Neural progenitor cell (in vitro differentiated cells): ENCODE measurements around the gene GTF2IRD1. TPM values are rescaled to one million over a fixed set of nuclear protein-coding genes. Genes with fewer than 3 reads are reported as not detected.
A peak's percentile ranks its signal among the peaks of the same experiment; 100 is the strongest.
"Not testable (repeated sequence)": the region's sequence is repeated elsewhere in the genome, so short reads cannot be mapped to it uniquely, and the experiment has no call there.

Source experiments
- DNase-seq: peaks from one replicate; pipeline ENCODE4 v3.0.0-alpha.2; 2016; ENCODE audit warnings: low spot score
- H2AFZ ChIP-seq: fragments of 200-600 bp; sonication (generic); replicated peaks from 2 replicates; pipeline ENCODE4 v1.6.1; 2016; ENCODE audit warnings: antibody characterized with exemption
- H3F3A ChIP-seq: fragments of 200-600 bp; sonication (generic); 2 replicates; pipeline ENCODE4 v1.6.1; 2016; ENCODE audit warnings: antibody characterized with exemption, low read depth
- H3K27ac ChIP-seq: fragments of 200-600 bp; sonication (generic); 2 replicates; pipeline ENCODE4 v1.5.1; 2016; ENCODE audit warnings: mild to moderate bottlenecking
- H3K27me3 ChIP-seq: fragments of 200-600 bp; sonication (generic); 2 replicates; pipeline ENCODE4 v1.6.1; 2016; ENCODE audit warnings: mild to moderate bottlenecking, moderate library complexity
- H3K36me3 ChIP-seq: fragments of 200-600 bp; sonication (generic); 2 replicates; pipeline ENCODE4 v1.5.1; 2016
- H3K4me1 ChIP-seq: fragments of 200-600 bp; sonication (generic); 2 replicates; pipeline ENCODE4 v1.6.1; 2016; ENCODE audit warnings: mixed run types
- H3K4me2 ChIP-seq: fragments of 200-600 bp; sonication (generic); 2 replicates; pipeline ENCODE4 v1.6.1; 2016
- H3K4me3 ChIP-seq: fragments of 200-600 bp; sonication (generic); 2 replicates; pipeline ENCODE4 v1.5.1; 2016
- H3K79me2 ChIP-seq: fragments of 200-600 bp; sonication (generic); 2 replicates; pipeline ENCODE4 v1.6.1; 2016; ENCODE audit warnings: low read depth
- H3K9ac ChIP-seq: fragments of 200-600 bp; sonication (generic); 2 replicates; pipeline ENCODE4 v1.6.1; 2016
- H3K9me3 ChIP-seq: fragments of 200-600 bp; sonication (generic); 2 replicates; pipeline ENCODE4 v1.5.1; 2016; ENCODE audit warnings: low read depth
- H4K20me1 ChIP-seq: fragments of 200-600 bp; sonication (generic); 2 replicates; pipeline ENCODE4 v1.6.1; 2016; ENCODE audit warnings: low read depth
- H3K27ac Mint-ChIP-seq: 3 replicates; pipeline ENCODE4 v1.8.0; 2021; ENCODE audit warnings: mixed read lengths
- H3K27me3 Mint-ChIP-seq: 2 replicates; pipeline ENCODE4 v1.8.0; 2022; ENCODE audit warnings: low read depth, mild to moderate bottlenecking, inconsistent platforms, moderate library complexity, mixed read lengths; ENCODE audit not compliant: insufficient read depth
- H3K36me3 Mint-ChIP-seq: 3 replicates; pipeline ENCODE4 v1.8.0; 2021; ENCODE audit warnings: mixed read lengths
- H3K4me1 Mint-ChIP-seq: 3 replicates; pipeline ENCODE4 v1.8.0; 2021; ENCODE audit warnings: mixed read lengths
- H3K4me3 Mint-ChIP-seq: 3 replicates; pipeline ENCODE4 v1.8.0; 2021; ENCODE audit warnings: mild to moderate bottlenecking, moderate library complexity, mixed read lengths
- H3K9me3 Mint-ChIP-seq: 3 replicates; pipeline ENCODE4 v1.8.0; 2020; ENCODE audit warnings: mixed read lengths
- EZH2 ChIP-seq: fragments of 200-600 bp; sonication (generic); IDR thresholded peaks from 2 replicates; pipeline ENCODE4 v1.6.1; 2017; ENCODE audit warnings: antibody characterized with exemption, mild to moderate bottlenecking, moderate library complexity
- EZH2phosphoT487 ChIP-seq: fragments of 200-600 bp; sonication (generic); IDR thresholded peaks from 2 replicates; pipeline ENCODE4 v1.6.1; 2017; ENCODE audit warnings: antibody characterized with exemption
- total RNA-seq: library from RNA; depleted of rRNA; stranded (reverse); fragments of >200 nt; gene quantifications from 2 replicates; pipeline ENCODE4 v1.2.3, GENCODE V29; 2015; ENCODE audit warnings: low replicate concordance
- TF ChIP-seq, protein P1 (sequence below): fragments of 200-600 bp; sonication (generic); IDR thresholded peaks from 2 replicates; pipeline ENCODE4 v1.5.1; 2017; ENCODE audit warnings: antibody characterized with exemption, mild to moderate bottlenecking

The GTF2IRD1 gene
- total RNA-seq, 1 donor from 2014 or later, result 25.6 TPM

DNA sequence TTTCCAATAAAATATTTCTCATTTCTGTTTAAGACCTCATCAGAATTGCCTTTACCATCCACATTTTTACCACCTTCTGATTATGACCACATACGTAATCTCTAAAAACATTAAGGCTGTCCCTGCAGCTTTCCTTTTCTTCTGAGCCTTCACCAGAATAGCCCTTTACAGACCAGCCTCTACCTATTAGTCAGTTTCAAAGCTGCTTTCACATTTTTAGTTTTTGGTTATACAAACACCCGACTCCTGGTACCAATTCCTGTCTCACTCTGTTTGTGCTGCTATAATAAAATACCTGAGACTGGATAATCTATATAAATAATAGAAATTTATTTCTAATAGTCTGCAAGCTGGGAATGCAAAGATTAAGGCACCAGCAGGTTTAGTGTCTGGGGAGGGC is 15.4 kb upstream of the GTF2IRD1 start:
- Mint-ChIP-seq H3K9me3 (peaks cover 7% of the 10 kb centered on the region), H3K27me3 (peaks cover 13% of the 10 kb centered on the region), H3K4me3 (no peak overlapping the region), H3K36me3 (peaks cover 2% of the 10 kb centered on the region), H3K27ac (no peak overlapping the region), H3K4me1 (peaks cover 14% of the 10 kb centered on the region)
- H3K4me2 ChIP-seq, result no peak overlapping the region
- peak; percentile 0 for DNase-seq
- H3K4me3 ChIP-seq, result no peak overlapping the region
- H3F3A ChIP-seq, result no peaks in the 10 kb centered on the region
- H2AFZ ChIP-seq, result no peak overlapping the region
- H3K79me2 ChIP-seq, result no peaks in the 10 kb centered on the region
- TF ChIP-seq, protein P1, sequence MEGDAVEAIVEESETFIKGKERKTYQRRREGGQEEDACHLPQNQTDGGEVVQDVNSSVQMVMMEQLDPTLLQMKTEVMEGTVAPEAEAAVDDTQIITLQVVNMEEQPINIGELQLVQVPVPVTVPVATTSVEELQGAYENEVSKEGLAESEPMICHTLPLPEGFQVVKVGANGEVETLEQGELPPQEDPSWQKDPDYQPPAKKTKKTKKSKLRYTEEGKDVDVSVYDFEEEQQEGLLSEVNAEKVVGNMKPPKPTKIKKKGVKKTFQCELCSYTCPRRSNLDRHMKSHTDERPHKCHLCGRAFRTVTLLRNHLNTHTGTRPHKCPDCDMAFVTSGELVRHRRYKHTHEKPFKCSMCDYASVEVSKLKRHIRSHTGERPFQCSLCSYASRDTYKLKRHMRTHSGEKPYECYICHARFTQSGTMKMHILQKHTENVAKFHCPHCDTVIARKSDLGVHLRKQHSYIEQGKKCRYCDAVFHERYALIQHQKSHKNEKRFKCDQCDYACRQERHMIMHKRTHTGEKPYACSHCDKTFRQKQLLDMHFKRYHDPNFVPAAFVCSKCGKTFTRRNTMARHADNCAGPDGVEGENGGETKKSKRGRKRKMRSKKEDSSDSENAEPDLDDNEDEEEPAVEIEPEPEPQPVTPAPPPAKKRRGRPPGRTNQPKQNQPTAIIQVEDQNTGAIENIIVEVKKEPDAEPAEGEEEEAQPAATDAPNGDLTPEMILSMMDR, result no peak
- TF ChIP-seq EZH2, result no peak
- TF ChIP-seq EZH2phosphoT487, result no peak
- H4K20me1 ChIP-seq, result no peaks in the 10 kb centered on the region
- H3K27me3 ChIP-seq, result no peaks in the 10 kb centered on the region
- no peak overlapping the region for H3K9ac ChIP-seq
- H3K9me3 ChIP-seq, result peaks cover 7% of the 10 kb centered on the region
- no peaks in the 10 kb centered on the region for H3K36me3 ChIP-seq
- no peak overlapping the region for H3K27ac ChIP-seq
- H3K4me1 ChIP-seq, result no peaks in the 10 kb centered on the region

DNA sequence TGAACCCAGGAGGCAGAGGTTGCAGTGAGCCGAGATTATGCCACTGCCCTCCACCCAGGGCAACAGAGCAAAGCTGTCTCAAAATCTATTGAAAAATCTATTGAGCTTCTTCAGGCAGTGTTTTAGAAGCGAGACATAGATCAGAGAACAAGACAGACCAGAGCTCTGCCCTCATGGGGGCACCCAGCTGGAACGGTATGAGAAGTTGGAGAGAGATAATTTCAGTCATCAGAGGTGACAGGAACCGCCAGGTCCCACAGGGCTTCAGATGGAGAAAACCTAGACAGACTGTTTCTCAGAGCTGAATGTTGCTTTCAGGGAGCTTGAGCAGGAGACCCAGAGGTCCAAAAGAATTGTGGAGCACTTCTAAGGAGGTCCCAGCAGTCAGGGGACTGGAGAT is 14.2 kb upstream of the GTF2IRD1 start:
- Mint-ChIP-seq H3K4me1 (peaks cover 26% of the 10 kb centered on the region), H3K36me3 (peaks cover 2% of the 10 kb centered on the region), H3K27ac (no peak overlapping the region), H3K4me3 (no peak overlapping the region), H3K27me3 (peaks cover 13% of the 10 kb centered on the region), H3K9me3 (peaks cover 7% of the 10 kb centered on the region)
- TF ChIP-seq, protein P1, result no peak
- Histone ChIP-seq H3K36me3 (no peaks in the 10 kb centered on the region), H2AFZ (no peak overlapping the region), H3K27ac (no peak overlapping the region), H3F3A (no peaks in the 10 kb centered on the region), H3K9ac (no peak overlapping the region), H3K27me3 (no peaks in the 10 kb centered on the region), H4K20me1 (no peaks in the 10 kb centered on the region), H3K9me3 (peaks cover 7% of the 10 kb centered on the region), H3K79me2 (no peaks in the 10 kb centered on the region), H3K4me3 (no peak overlapping the region), H3K4me1 (no peaks in the 10 kb centered on the region), H3K4me2 (no peak overlapping the region)
- DNase-seq, result no peak

- H3K4me3 ChIP-seq, DNase-seq, H3K36me3 ChIP-seq, H3F3A ChIP-seq, H3K36me3 Mint-ChIP-seq, H3K4me2 ChIP-seq, H3K9me3 Mint-ChIP-seq, H2AFZ ChIP-seq, H3K9ac ChIP-seq, H4K20me1 ChIP-seq, H3K27me3 ChIP-seq, H3K4me3 Mint-ChIP-seq, H3K27ac ChIP-seq, H3K79me2 ChIP-seq, H3K4me1 ChIP-seq, H3K9me3 ChIP-seq: not testable (repeated sequence)
- Mint-ChIP-seq H3K27ac (peak overlapping the region; percentile 25), H3K4me1 (peaks cover 32% of the 10 kb centered on the region), H3K27me3 (peaks cover 13% of the 10 kb centered on the region)
Measured at GRCh38 chr7:74440143-74440542, 13.6 kb upstream of the GTF2IRD1 start.

DNA sequence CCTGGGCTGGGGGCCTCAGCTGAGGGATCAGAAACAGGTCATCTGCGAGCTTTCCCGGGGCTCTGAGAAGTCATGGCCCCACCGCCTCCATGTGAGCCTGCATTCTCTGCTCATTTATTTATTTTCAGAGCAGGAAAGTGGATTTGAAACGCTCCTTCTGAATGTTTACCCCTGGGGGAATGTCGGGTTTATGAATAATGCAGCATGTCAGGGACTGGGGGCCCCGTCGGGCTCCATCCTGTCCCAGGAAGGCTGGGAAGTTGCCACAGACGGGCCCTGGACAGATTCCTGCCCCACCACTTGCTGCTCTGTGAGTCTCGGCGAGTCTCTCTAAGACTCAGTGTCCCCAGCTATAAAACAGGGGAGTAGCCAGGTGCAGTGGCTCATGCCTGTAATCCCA is 11.9 kb upstream of the GTF2IRD1 start:
- H3K36me3 Mint-ChIP-seq, result peaks cover 2% of the 10 kb centered on the region
- peaks cover 7% of the 10 kb centered on the region for H3K9me3 Mint-ChIP-seq
- H3K27me3 Mint-ChIP-seq, result peaks cover 9% of the 10 kb centered on the region
- no peaks in the 10 kb centered on the region for H4K20me1 ChIP-seq
- H3K4me3 Mint-ChIP-seq, result peak overlapping the region; percentile 76
- H3K27me3 ChIP-seq, result no peaks in the 10 kb centered on the region
- DNase-seq, result no peak
- H3K27ac ChIP-seq, result no peak overlapping the region
- no peak overlapping the region for H3K9ac ChIP-seq
- H3K4me3 ChIP-seq, result no peak overlapping the region
- H3K36me3 ChIP-seq, result no peaks in the 10 kb centered on the region
- peak overlapping the region; percentile 99 for H3K27ac Mint-ChIP-seq
- peaks cover 36% of the 10 kb centered on the region for H3K4me1 Mint-ChIP-seq
- TF ChIP-seq, protein P1, result no peak
- TF ChIP-seq EZH2 (no peak), EZH2phosphoT487 (no peak)
- no peaks in the 10 kb centered on the region for H3K79me2 ChIP-seq
- no peaks in the 10 kb centered on the region for H3K4me1 ChIP-seq
- H3K9me3 ChIP-seq, result peaks cover 7% of the 10 kb centered on the region
- H3K4me2 ChIP-seq, result no peak overlapping the region
- no peaks in the 10 kb centered on the region for H3F3A ChIP-seq
- H2AFZ ChIP-seq, result no peak overlapping the region
